Activated CD8-positive, alpha-beta T cell treated with anti-CD3 and anti-CD28 coated beads, Interleukin-2, amount 10 ng/mL, durations not matched to agents 7 days and 5 days (primary cell): ENCODE data around the gene LBR. TPM values are rescaled to one million over a fixed set of nuclear protein-coding genes. Genes with fewer than 3 reads are reported as not detected.

Experiments used
- ATAC-seq: fragments of 150-1000 bp; cut with Tn5 transposase; one replicate; pipeline ENCODE4 v1.10.0; 2021; ENCODE audit warnings: moderate library complexity
- CTCF ChIA-PET: fragments of 350-600 bp; sonication (Branson Sonifier 250); formaldehyde crosslinking; loops from one replicate; lab custom pipeline; 2021; ENCODE audit warnings: antibody characterized with exemption; lab: Charles Lee
- POLR2A ChIA-PET: fragments of 350-600 bp; sonication (Branson Sonifier 250); formaldehyde crosslinking; loops from one replicate; lab custom pipeline; 2021; ENCODE audit warnings: antibody characterized with exemption; lab: Charles Lee
- DNase-seq: peaks from one replicate; pipeline ENCODE4 v3.0.0-alpha.2; 2020
- H3K27ac Mint-ChIP-seq: one replicate; pipeline ENCODE4 v1.8.0; 2021; ENCODE audit warnings: mild to moderate bottlenecking, mixed read lengths
- H3K27me3 Mint-ChIP-seq: one replicate; pipeline ENCODE4 v1.8.0; 2021; ENCODE audit warnings: low read depth, mixed read lengths
- H3K36me3 Mint-ChIP-seq: one replicate; pipeline ENCODE4 v1.8.0; 2021; ENCODE audit warnings: low read depth, mixed read lengths
- H3K4me1 Mint-ChIP-seq: one replicate; pipeline ENCODE4 v1.8.0; 2021; ENCODE audit warnings: low read depth, mixed read lengths
- H3K4me3 Mint-ChIP-seq: one replicate; pipeline ENCODE4 v1.8.0; 2021; ENCODE audit warnings: mild to moderate bottlenecking, mixed read lengths
- H3K9me3 Mint-ChIP-seq: one replicate; pipeline ENCODE4 v1.8.0; 2022; ENCODE audit warnings: mixed read lengths; ENCODE audit not compliant: insufficient read depth
- total RNA-seq, 2 experiments: library from RNA; stranded (reverse); gene quantifications; one replicate each; pipeline ENCODE4 v1.2.3, GENCODE V29; 2021

LBR gene
- total RNA-seq, 2 experiments from 2014 or later: 226 to 234 TPM

DNA sequence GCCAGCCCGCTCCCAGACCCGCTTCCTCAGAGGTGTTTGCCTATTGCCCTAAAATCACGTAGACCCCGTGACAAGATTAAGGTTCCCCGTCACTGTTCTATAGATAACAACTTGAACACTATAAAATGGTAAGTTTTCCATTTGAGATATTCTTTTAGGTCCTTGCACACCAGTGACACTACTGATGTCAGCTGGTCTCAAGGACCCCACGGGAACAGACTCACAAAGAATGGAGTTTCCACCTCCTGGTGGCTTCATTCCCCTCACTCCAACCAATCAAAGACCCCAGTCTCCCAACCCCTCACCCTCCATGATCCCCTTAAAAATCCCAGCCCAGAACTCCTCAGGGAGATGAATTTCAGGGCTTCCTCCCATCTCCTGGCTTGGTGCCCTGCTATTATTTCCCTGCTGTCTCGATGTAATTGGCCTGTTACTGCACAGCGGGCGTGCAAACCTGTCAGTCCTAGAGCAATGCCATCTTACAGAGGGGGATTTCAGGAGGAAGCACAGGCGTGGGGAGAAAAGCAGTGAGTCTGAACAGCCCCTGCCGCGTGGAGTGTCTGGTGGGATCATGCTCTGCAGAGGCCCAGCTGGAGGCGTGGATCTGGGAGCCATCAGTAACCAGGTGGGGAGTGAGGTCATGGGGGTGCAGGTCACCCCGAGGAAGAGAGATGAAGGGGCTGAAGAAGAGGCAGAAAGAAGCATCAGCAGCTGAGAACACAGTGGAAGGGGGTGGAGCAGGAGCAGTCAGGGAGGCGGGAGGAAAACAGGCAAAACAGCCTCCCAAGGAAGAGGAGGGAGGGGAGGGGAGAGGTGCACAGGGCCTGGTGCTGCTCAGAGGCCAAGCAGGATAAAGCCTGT lies 35.1 kb upstream of the LBR start:
- ChIA-PET CTCF (interaction anchor here (1.1 kb wide), 1 partner anchor 12 kb away, joined by 6 read pairs; no protein-coding TSS in a partner anchor), POLR2A (interaction anchor here (1.5 to 4.7 kb wide), 2 partner anchors 18 to 35 kb away, joined by 6 to 30 read pairs; partner anchors contain the start of gene LBR)
- Mint-ChIP-seq H3K4me3 (no peak overlapping the region), H3K27me3 (no peaks in the 10 kb centered on the region), H3K9me3 (no peaks in the 10 kb centered on the region), H3K4me1 (peaks cover 72% of the 10 kb centered on the region), H3K36me3 (peaks cover 4% of the 10 kb centered on the region), H3K27ac (no peak overlapping the region)
- no peak for DNase-seq
- no peak for ATAC-seq

DNA sequence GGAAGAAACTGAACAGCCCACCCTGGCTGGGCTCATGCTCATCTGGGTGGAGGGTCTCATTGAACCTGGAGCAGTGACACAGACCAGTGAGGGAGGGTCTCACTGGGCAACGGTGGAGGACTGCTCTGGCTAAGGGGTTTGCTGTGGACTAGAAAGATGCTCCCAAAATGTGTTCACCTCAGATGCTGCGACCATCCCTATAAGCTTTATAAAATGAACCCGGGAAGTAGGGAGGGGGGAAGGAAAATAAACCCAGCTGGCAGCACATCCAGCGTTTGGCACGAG lies 34.5 kb upstream of the LBR start:
- ATAC-seq (no peak), DNase-seq (no peak)
- peaks cover 72% of the 10 kb centered on the region for H3K4me1 Mint-ChIP-seq
- peaks cover 4% of the 10 kb centered on the region for H3K36me3 Mint-ChIP-seq
- no peaks in the 10 kb centered on the region for H3K27me3 Mint-ChIP-seq
- H3K4me3 Mint-ChIP-seq: no peak overlapping the region
- no peak overlapping the region for H3K27ac Mint-ChIP-seq
- H3K9me3 Mint-ChIP-seq: no peaks in the 10 kb centered on the region
- CTCF ChIA-PET: interaction anchor here (1.1 to 1.4 kb wide), 2 partner anchors 12 to 14 kb away, joined by 3 to 6 read pairs; no protein-coding TSS in a partner anchor
- POLR2A ChIA-PET: interaction anchor here (1.5 to 4.7 kb wide), 2 partner anchors 18 to 34 kb away, joined by 6 to 30 read pairs; partner anchors contain the start of gene LBR

DNA sequence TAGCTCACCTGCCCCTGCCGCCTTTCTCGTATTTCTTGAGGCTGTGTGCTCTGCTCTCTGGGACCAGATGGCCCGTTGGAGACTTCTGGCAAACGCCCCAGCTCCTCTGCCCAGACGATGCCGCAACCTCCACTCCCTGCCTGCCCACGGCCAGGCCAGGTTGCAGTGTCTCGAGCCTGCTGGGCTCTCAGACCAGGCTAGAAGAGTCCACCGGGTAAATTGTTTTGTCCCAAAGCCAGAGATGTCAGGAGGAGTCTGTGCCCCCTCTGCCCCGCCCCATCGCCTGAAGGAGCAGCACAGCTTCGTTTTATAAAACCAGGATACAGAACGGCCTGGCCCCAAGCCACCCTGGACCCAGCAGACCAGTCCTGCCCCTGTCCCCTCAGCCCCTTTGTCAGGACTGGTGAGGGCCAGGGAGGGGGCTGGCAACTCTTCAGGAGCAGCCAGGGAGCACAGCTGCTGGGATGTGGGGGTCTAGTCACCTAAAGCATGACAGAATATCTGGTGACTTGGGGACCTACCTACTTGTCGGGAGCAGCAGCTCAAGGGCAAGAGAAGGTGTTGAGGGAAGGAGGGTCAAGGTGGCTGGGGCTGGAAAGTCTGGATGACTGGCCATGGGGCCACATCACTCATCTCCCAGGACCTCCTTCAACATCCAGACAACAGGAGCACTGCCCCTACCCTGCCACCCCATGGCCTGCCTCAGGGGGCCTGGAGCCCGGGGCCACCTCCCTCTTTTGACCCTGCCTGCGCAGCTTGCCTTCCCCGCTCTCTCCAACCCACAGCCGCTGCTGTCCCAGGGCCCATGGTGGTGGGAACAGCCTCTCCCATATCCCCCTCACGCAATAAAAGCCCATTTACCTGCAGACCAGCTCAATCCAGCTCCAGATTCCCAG lies 33.9 kb upstream of the LBR start:
- Mint-ChIP-seq H3K27me3 (no peaks in the 10 kb centered on the region), H3K27ac (peak overlapping the region; percentile 49), H3K4me3 (no peak overlapping the region), H3K36me3 (peaks cover 2% of the 10 kb centered on the region), H3K4me1 (peaks cover 67% of the 10 kb centered on the region), H3K9me3 (no peaks in the 10 kb centered on the region)
- no peak for ATAC-seq
- no peak for DNase-seq
- ChIA-PET POLR2A (interaction anchor here (1.2 to 4.7 kb wide), 6 partner anchors 12 to 52 kb away, joined by 3 to 30 read pairs (median 6); partner anchors contain the start of gene LBR), CTCF (interaction anchor here (1.1 to 2.5 kb wide), 5 partner anchors 13 to 34 kb away, joined by 3 to 12 read pairs (median 6); partner anchors contain the start of gene LBR)

DNA sequence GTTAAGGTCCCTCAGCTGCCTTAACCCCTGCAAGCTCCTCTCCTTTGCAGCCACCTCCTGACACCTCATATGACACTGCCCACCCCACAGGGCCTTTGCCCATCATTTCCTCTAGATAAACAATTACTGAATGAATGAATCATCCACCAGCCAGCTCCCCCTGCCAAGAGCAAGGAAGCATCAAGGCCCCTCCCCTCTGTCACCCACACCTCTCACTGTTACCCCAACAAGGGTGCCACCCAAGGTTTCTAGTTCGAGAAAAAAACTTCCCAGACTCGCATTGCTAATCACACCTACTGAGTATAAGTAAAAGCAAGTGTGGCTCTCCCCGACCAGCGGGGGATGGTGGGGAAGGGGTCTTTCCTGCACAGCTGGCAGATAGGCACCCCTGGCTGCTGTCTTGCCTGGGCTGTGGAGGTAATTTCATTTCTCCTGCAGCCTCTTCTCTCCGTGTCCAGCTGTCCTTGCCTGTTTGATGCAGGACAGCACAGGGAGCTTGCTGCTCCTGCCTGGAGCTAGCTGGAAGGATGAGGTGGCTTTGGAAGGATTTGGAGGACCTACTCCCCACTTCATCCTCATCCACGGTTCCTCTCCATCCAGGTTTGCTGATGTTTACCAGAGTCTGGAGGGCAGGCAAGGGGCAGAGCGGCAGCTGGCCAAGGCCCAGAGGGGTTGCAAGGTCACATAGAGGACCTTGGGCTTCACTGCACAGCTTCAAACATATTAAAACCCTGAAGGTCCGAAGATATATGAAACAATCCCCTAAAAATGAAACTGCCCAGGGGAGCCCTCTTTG lies 33.1 kb upstream of the LBR start:
- ChIA-PET POLR2A (interaction anchor here (0.8 to 4.7 kb wide), 7 partner anchors 10 to 52 kb away, joined by 3 to 30 read pairs (median 6); partner anchors contain the start of gene LBR), CTCF (interaction anchor here (0.5 to 2.5 kb wide), 11 partner anchors 14 to 576 kb away, joined by 3 to 12 read pairs (median 3); partner anchors contain the start of gene LBR)
- Mint-ChIP-seq H3K4me3 (no peak overlapping the region), H3K27me3 (no peaks in the 10 kb centered on the region), H3K36me3 (no peaks in the 10 kb centered on the region), H3K27ac (peak overlapping the region; percentile 75), H3K9me3 (no peaks in the 10 kb centered on the region), H3K4me1 (peaks cover 60% of the 10 kb centered on the region)
- DNase-seq: peak; percentile 53
- peak; percentile 57 for ATAC-seq

DNA sequence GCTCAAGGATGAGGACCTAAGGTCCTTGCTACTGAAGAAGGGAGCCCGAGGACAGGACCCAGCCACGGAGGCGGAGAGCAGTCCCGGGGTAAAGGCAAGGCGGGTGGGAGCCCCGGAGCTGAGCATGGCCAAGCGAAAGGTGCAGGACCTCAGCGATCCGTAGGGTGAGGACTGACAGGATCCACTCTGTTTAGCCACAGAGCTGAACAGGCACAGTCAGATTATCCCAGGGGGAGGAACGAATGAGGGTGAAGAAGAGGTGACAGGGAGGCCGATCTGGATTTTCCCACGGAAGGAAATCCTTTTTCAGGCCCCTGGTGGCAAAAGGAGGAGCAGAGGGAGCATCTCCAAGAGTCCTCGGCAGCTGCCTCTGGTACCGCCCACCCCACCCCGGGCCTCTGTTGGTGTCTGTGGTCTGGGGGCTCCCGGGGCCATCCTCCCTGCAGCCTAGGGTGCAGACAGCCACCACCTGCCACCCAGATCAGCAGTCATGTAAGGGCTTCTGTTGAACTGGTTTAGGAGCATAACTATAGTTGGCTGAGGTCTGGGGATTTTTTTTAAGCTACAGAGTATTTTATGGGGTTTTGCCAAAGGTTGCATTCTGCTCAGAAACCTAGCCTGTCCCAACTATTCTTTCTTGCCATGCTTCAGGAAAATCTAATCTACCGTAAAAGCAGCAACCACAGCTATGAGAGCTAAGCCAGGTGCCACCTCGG lies 32.3 kb upstream of the LBR start:
- ChIA-PET CTCF (interaction anchor here (0.5 to 2.5 kb wide), 10 partner anchors 14 to 576 kb away, joined by 3 to 12 read pairs (median 3); partner anchors contain the start of gene LBR), POLR2A (interaction anchor here (0.8 to 4.7 kb wide), 7 partner anchors 10 to 51 kb away, joined by 3 to 30 read pairs (median 6); partner anchors contain the start of gene LBR)
- peaks cover 52% of the 10 kb centered on the region for H3K4me1 Mint-ChIP-seq

DNA sequence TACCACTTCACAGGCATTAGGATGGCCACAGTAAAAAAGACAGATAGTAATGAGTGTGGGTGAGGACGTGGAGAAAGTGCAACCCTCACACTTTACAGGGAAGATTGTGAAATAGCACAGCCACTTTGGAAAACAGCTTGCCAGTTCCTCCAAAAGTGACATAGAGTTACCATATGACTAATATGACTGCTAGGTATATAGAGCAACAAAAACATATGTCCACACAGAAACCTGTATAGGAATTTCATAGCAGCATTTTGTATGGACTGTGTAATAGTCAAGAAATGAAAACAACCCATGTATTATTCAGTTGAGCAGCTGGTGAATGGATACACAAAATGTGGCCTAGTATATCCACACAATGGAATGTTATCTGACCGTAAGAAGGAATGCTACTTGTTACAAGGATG lies 30.4 kb upstream of the LBR start:
- H3K27me3 Mint-ChIP-seq: no peaks in the 10 kb centered on the region
- no peaks in the 10 kb centered on the region for H3K9me3 Mint-ChIP-seq
- no peak overlapping the region for H3K4me3 Mint-ChIP-seq
- H3K27ac Mint-ChIP-seq: no peak overlapping the region
- DNase-seq (no peak), ATAC-seq (no peak)
- CTCF ChIA-PET: interaction anchor here (1.0 kb wide), 1 partner anchor 13 kb away, joined by 3 read pairs; no protein-coding TSS in a partner anchor
- POLR2A ChIA-PET: interaction anchor here (0.9 to 1.8 kb wide), 2 partner anchors 9 to 14 kb away, joined by 4 to 11 read pairs; no protein-coding TSS in a partner anchor
- H3K36me3 Mint-ChIP-seq: no peaks in the 10 kb centered on the region
- peaks cover 55% of the 10 kb centered on the region for H3K4me1 Mint-ChIP-seq

More for the DNA sequence above, 32.3 kb upstream of the LBR start:
- Mint-ChIP-seq H3K4me3 (no peak overlapping the region), H3K27ac (peak overlapping the region; percentile 75), H3K36me3 (no peaks in the 10 kb centered on the region), H3K27me3 (no peaks in the 10 kb centered on the region), H3K9me3 (no peaks in the 10 kb centered on the region)
- ATAC-seq (peak; percentile 34), DNase-seq (no peak)

DNA sequence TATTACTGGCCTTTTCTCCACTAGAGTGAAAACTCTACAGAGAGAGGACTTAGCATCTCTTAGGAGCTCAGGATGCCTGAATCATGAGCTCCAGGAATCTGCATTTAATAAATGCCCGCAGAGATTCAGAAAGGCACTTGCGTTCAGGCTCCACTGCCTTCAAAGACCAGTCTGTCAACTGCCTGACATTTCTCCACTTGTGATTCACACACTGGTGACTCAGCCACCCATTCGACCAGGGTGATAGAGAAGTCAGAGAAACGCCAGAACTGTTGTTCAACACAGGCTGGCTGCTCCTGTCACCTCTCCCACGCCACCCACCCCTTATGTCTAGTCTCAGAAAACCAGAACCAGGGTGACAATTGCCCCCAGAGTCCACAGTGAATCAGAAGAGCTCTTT lies 26.9 kb upstream of the LBR start:
- no peak overlapping the region for H3K4me3 Mint-ChIP-seq
- ATAC-seq (peak; percentile 81), DNase-seq (no peak)
- POLR2A ChIA-PET: interaction anchor here (0.9 to 3.0 kb wide), 5 partner anchors 10 to 607 kb away, joined by 3 to 19 read pairs (median 10); partner anchors contain the start of genes H3-3A and LBR
- CTCF ChIA-PET: interaction anchor here (1.6 to 2.4 kb wide), 4 partner anchors 10 to 30 kb away, joined by 5 to 10 read pairs (median 6); no protein-coding TSS in a partner anchor
- H3K27me3 Mint-ChIP-seq: no peaks in the 10 kb centered on the region
- H3K27ac Mint-ChIP-seq: no peak overlapping the region
- H3K9me3 Mint-ChIP-seq: no peaks in the 10 kb centered on the region
- no peaks in the 10 kb centered on the region for H3K36me3 Mint-ChIP-seq
- H3K4me1 Mint-ChIP-seq: peaks cover 40% of the 10 kb centered on the region

DNA sequence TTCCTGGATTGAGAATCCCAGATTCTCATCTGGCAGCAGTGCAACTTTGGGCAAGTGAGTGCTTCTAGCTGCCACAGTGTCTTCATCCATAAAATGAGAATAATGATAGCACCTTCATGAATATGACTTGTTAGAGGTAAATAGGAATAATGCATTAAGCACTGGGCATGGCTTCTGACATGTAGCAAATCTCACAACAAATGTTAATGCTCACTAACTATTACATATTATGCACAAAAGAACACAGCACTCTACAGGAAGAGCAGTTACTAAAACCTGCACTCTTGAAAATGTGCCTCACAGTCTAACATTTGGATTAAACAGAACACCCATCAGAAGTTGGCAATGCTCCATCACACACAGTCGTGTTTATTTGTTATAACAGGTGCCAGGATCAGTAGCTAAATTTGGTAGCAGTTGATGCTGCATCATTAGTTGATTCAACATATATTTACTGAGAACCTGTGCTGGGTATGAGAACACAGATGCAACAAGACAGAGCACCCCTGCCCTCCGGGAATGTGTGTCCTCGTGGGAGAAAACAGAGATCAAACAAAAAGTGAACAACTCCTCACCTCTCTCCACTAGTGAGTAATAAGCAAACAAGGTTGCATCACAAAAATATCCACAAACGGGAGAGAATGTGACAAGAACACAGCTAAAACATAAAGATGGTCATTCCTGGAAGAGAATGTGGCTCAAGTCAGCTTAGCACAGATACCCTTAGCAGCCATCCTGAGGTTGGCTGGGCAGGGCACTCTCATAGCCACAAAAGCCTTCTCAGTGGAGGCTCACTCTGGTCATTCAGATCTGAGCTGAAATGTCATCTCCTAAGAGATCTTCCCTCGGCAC lies 26.2 kb upstream of the LBR start:
- no peak for DNase-seq
- H3K36me3 Mint-ChIP-seq: no peaks in the 10 kb centered on the region
- peaks cover 38% of the 10 kb centered on the region for H3K4me1 Mint-ChIP-seq
- no peaks in the 10 kb centered on the region for H3K27me3 Mint-ChIP-seq
- H3K4me3 Mint-ChIP-seq: no peak overlapping the region
- ChIA-PET CTCF (interaction anchor here (1.6 to 2.4 kb wide), 4 partner anchors 9 to 29 kb away, joined by 5 to 10 read pairs (median 6); no protein-coding TSS in a partner anchor), POLR2A (interaction anchor here (1.2 to 3.0 kb wide), 4 partner anchors 9 to 29 kb away, joined by 3 to 19 read pairs (median 12); partner anchors contain the start of gene LBR)
- no peak overlapping the region for H3K27ac Mint-ChIP-seq
- H3K9me3 Mint-ChIP-seq: no peaks in the 10 kb centered on the region
- ATAC-seq: no peak

DNA sequence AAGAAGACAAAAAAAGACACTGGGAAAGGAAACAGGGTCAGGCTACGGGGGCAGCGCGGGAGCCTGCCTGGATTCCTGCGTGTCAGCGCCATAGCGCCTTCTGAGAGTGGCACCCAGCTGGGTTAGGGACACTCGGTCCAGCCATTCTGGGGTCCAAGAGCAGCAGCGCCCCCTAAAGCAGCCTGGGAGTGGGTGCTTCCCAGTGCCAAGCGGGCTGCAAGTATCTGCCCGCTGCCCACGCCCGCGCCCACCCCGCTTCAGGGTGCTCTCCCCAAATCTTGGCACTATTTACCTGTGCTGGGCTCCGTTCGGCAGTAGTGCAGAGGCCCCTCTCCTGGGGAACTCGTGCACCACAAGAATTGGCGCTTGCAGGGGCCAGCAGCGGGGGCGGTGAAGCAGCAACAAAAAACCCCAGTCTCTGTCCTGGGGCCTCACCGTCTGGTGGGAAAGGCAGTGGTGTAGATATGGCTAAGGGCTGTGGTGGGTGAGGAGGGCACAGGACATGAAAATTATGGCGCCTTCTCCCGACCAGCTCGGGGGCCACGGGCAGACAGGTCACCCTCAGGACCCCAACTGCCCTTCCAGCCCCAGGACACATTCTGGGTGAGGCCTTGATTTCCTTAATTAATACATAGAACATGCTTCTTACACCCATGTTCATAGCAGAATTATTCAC lies 24.1 kb upstream of the LBR start:
- POLR2A ChIA-PET: interaction anchor here (3.6 kb wide), 1 partner anchor 16 kb away, joined by 17 read pairs; no protein-coding TSS in a partner anchor

More for the DNA sequence above, 24.1 kb upstream of the LBR start:
- CTCF ChIA-PET: interaction anchor here (1.2 kb wide), 1 partner anchor 22 kb away, joined by 4 read pairs; no protein-coding TSS in a partner anchor
- Mint-ChIP-seq H3K4me1 (peaks cover 38% of the 10 kb centered on the region), H3K36me3 (no peaks in the 10 kb centered on the region), H3K4me3 (no peak overlapping the region), H3K9me3 (no peaks in the 10 kb centered on the region), H3K27ac (no peak overlapping the region), H3K27me3 (no peaks in the 10 kb centered on the region)
- ATAC-seq (no peak), DNase-seq (no peak)
